K562 (cell line): ENCODE measurements around the gene ING5. TPM values are rescaled to one million over a fixed set of nuclear protein-coding genes. Genes with fewer than 3 reads are reported as not detected.
A peak's percentile ranks its signal among the peaks of the same experiment; 100 is the strongest.

Source experiments
- ATAC-seq: fragments of 200-7000 bp; cut with Tn5 transposase; 3 replicates; pipeline ENCODE4 v1.9.1; 2020; ENCODE audit warnings: moderate library complexity
- BruUV-seq: library from RNA; stranded (reverse); fragments of 400-500 nt; replicated peaks from 2 replicates; lab custom pipeline; 2021; lab: Mats Ljungman, UMichigan
- CTCF ChIA-PET: fragments of 300-600 bp; formaldehyde crosslinking; extraction: SDS; loops from one replicate; lab custom pipeline; 2021; ENCODE audit warnings: low intra/inter-chr PET ratio; lab: Yijun Ruan, JAX
- POLR2A ChIA-PET: fragments of 300-600, 350-650 bp; sonication (Branson Sonifier 250); formaldehyde crosslinking; extraction: SDS; loops from one replicate; lab custom pipeline; 2021; ENCODE audit warnings: antibody characterized with exemption, inconsistent platforms; lab: Yijun Ruan, JAX
- DNase-seq, 4 experiments: peaks; one replicate each; pipeline versions ENCODE4 v3.0.0 to v3.0.0-alpha.2; 2011 to 2018; ENCODE audit warnings: low spot score in 3 of 4, mixed read lengths in 3 of 4; ENCODE audit errors: extremely low read depth in 1 of 4
- FAIRE-seq: peaks from 2 replicates; lab custom pipeline; 2011; peaks lifted over from hg19 to GRCh38; lab: Jason Lieb, UNC
- H2AFZ ChIP-seq: 2 replicates; pipeline ENCODE4 v1.6.0; 2011; ENCODE audit warnings: low read depth, low read length, control low read depth, inconsistent platforms
- H3K27ac ChIP-seq: fragments of 200-600 bp; 3 replicates; pipeline ENCODE4 v1.8.0; 2011; ENCODE audit warnings: low read depth, mild to moderate bottlenecking, control low read depth, inconsistent platforms, low read length, moderate library complexity, mixed read lengths; ENCODE audit errors: extremely low read depth
- H3K27me3 ChIP-seq, 2 experiments: fragments of 300-600 bp in 1 of 2; 2 replicates in 1 of 2; 3 replicates in 1 of 2; pipeline versions ENCODE4 v1.6.0 to v1.8.0; 2011; ENCODE audit warnings: inconsistent platforms in 2 of 2, low read length in 2 of 2, mild to moderate bottlenecking in 1 of 2, mixed read lengths in 1 of 2, moderate library complexity in 1 of 2; ENCODE audit not compliant: control insufficient read depth in 2 of 2, insufficient read depth in 2 of 2
- H3K36me3 ChIP-seq: fragments of 300-600 bp; 3 replicates; pipeline ENCODE4 v1.8.0; 2011; ENCODE audit warnings: mild to moderate bottlenecking, low read length, inconsistent platforms; ENCODE audit not compliant: control insufficient read depth, insufficient read depth
- H3K4me1 ChIP-seq, 2 experiments: fragments of 200-600 bp in 1 of 2; replicated peaks in 1 of 2; 2 replicates in 1 of 2; 3 replicates in 1 of 2; pipeline versions ENCODE4 v1.5.1 to v1.8.0; 2011; ENCODE audit warnings: inconsistent platforms in 2 of 2, low read length in 2 of 2, mild to moderate bottlenecking in 1 of 2, mixed read lengths in 1 of 2, moderate library complexity in 1 of 2; ENCODE audit not compliant: control insufficient read depth in 2 of 2, insufficient read depth in 2 of 2
- H3K4me2 ChIP-seq: 2 replicates; pipeline ENCODE4 v1.6.1; 2011; ENCODE audit warnings: low read length, control low read depth, inconsistent platforms, mixed read lengths; ENCODE audit not compliant: insufficient read depth
- H3K4me3 ChIP-seq: fragments of 200-600 bp; sonication (generic), shearing (Covaris generic); 2 replicates; pipeline ENCODE4 v1.5.1; 2016; ENCODE audit warnings: control low read depth, inconsistent platforms
- H3K79me2 ChIP-seq: fragments of 200-600 bp; 3 replicates; pipeline ENCODE4 v1.8.0; 2011; ENCODE audit warnings: low read length, inconsistent platforms; ENCODE audit not compliant: control insufficient read depth, insufficient read depth
- H3K9ac ChIP-seq, 2 experiments: 2 replicates each; pipeline versions ENCODE4 v1.6.0 to v1.6.1; 2011; ENCODE audit warnings: low read depth in 2 of 2, low read length in 2 of 2, control low read depth in 1 of 2, inconsistent platforms in 1 of 2, mild to moderate bottlenecking in 1 of 2, mixed read lengths in 1 of 2; ENCODE audit not compliant: insufficient read depth in 1 of 2
- H3K9me1 ChIP-seq: one replicate; pipeline ENCODE4 v1.6.0; 2011; ENCODE audit warnings: inconsistent platforms, mild to moderate bottlenecking, low read length, moderate library complexity; ENCODE audit not compliant: control insufficient read depth, insufficient read depth
- H3K9me3 ChIP-seq: replicated peaks from 2 replicates; pipeline ENCODE4 v1.5.1; 2011; ENCODE audit warnings: low read depth, low read length, inconsistent platforms; ENCODE audit not compliant: control insufficient read depth, insufficient read depth
- H4K20me1 ChIP-seq: replicated peaks from 2 replicates; pipeline ENCODE4 v1.6.1; 2011; ENCODE audit warnings: low read length, inconsistent platforms, mixed read lengths; ENCODE audit not compliant: control insufficient read depth, insufficient read depth
- ARHGAP35 ChIP-seq: fragments of 450-650 bp; IDR thresholded peaks from 2 replicates; pipeline ENCODE4 v1.6.1; 2018; ENCODE audit not compliant: partially characterized antibody
- ARNT ChIP-seq, 2 experiments: fragments of 450-650 bp; IDR thresholded peaks; 2 replicates each; pipeline ENCODE4 v1.6.1; 2016; ENCODE audit warnings: mild to moderate bottlenecking in 1 of 2
- CTBP1 ChIP-seq: fragments of 450-650 bp; IDR thresholded peaks from 2 replicates; pipeline ENCODE4 v1.6.1; 2016; ENCODE audit warnings: borderline replicate concordance
- ERF ChIP-seq: fragments of 450-650 bp; formaldehyde crosslinking; IDR thresholded peaks from 2 replicates; pipeline ENCODE4 v1.4.0; 2020; ENCODE audit warnings: mild to moderate bottlenecking, mixed read lengths
- FOXP1 ChIP-seq: sonication (generic); formaldehyde crosslinking; IDR thresholded peaks from 2 replicates; pipeline ENCODE4 v1.8.0; 2022; ENCODE audit warnings: mild to moderate bottlenecking, missing genetic modification reagents
- LARP7 ChIP-seq: fragments of 450-650 bp; IDR thresholded peaks from 2 replicates; pipeline ENCODE4 v1.6.1; 2016
- LEF1 ChIP-seq: fragments of 450-650 bp; IDR thresholded peaks from 2 replicates; pipeline ENCODE4 v1.6.1; 2016; ENCODE audit warnings: mild to moderate bottlenecking
- MCM5 ChIP-seq: fragments of 450-650 bp; IDR thresholded peaks from 2 replicates; pipeline ENCODE4 v1.6.1; 2016; ENCODE audit warnings: low read depth
- PHF8 ChIP-seq: fragments of 200-600 bp; sonication (generic); IDR thresholded peaks from 2 replicates; pipeline ENCODE4 v1.6.1; 2012; ENCODE audit warnings: mixed run types, mild to moderate bottlenecking, inconsistent platforms, low read length, moderate library complexity, borderline replicate concordance
- PYGO2 ChIP-seq: fragments of 450-650 bp; IDR thresholded peaks from 2 replicates; pipeline ENCODE4 v1.6.1; 2016; ENCODE audit warnings: mild to moderate bottlenecking, missing genetic modification characterization, moderate library complexity, missing compliant biosample characterization
- RBBP5 ChIP-seq: fragments of 200-600 bp; sonication (generic); IDR thresholded peaks from 2 replicates; pipeline ENCODE4 v1.6.1; 2012; ENCODE audit warnings: borderline replicate concordance, mild to moderate bottlenecking, low read length, control low read depth, inconsistent platforms; ENCODE audit not compliant: insufficient read depth, poor library complexity, severe bottlenecking
- SP1 ChIP-seq: sonication (generic); formaldehyde crosslinking; IDR thresholded peaks from 2 replicates; pipeline ENCODE4 v1.8.1; 2022; ENCODE audit warnings: mild to moderate bottlenecking, missing genetic modification reagents
- TCF7 ChIP-seq: sonication (generic); IDR thresholded peaks from 2 replicates; pipeline ENCODE4 v1.6.1; 2016; ENCODE audit warnings: antibody characterized with exemption, borderline replicate concordance
- ZKSCAN1 ChIP-seq: fragments of 150-350 bp; IDR thresholded peaks from 2 replicates; pipeline ENCODE4 v1.6.1; 2016; ENCODE audit warnings: low read depth, low read length
- WGBS: fragments of 100-300 bp; shearing (Covaris generic); methylation state at CpG from one replicate; pipeline ENCODE4 v1.1.6; 2016; ENCODE audit warnings: low coverage, mixed read lengths; ENCODE audit not compliant: insufficient coverage; ENCODE audit errors: missing lambda C conversion rate; 5-methylcytosine and 5-hydroxymethylcytosine counted together
- in situ Hi-C: fragments of 300-500 bp; cut with MboI; formaldehyde crosslinking; loops from 4 replicates; pipeline ENCODE4 v1.15.0; 2018; ENCODE audit warnings: inconsistent platforms, mixed read lengths
- intact Hi-C: fragments of 100-400 bp; cut with micrococcal nuclease; formaldehyde crosslinking; loops from 2 replicates; pipeline ENCODE4 v1.14.2; 2022
- polyA plus RNA-seq, 8 experiments: library from polyadenylated mRNA; depleted of rRNA in 4 of 8; stranded (reverse) in 5 of 8; unstranded in 3 of 8; fragments of >200 nt; fragmentation: Nextera tagmentation in 2 of 8; fragmentation: Illumina TruSeq in 1 of 8; extraction: Ambion mirVana in 2 of 8; extraction: Trizol in 1 of 8; gene quantifications; 2 replicates each; pipeline versions ENCODE4 v1.2.1 to v1.2.3, GENCODE V29; 2011 to 2014; ENCODE audit warnings: inconsistent platforms in 1 of 8, missing spikeins in 1 of 8
- total RNA-seq, 7 experiments: library from RNA; depleted of rRNA in 6 of 7; stranded (reverse); fragments of >200 nt in 6 of 7; fragmentation: Illumina TruSeq in 2 of 7; extraction: Trizol in 2 of 7; gene quantifications; 2 replicates each; pipeline versions ENCODE4 v1.2.1 to v1.2.3, GENCODE V29; 2011 to 2021; ENCODE audit warnings: low replicate concordance in 1 of 7
- TF ChIP-seq, protein P1 (sequence below), 2 experiments: IDR thresholded peaks; 2 replicates each; pipeline ENCODE4 v1.6.1; 2012; ENCODE audit warnings: improper control_type of control experiment in 2 of 2, low read depth in 2 of 2, low read length in 2 of 2, borderline replicate concordance in 1 of 2
- TF ChIP-seq, protein P2 (sequence below): fragments of 250-450 bp; sonication (Bioruptor Pico); IDR thresholded peaks from 2 replicates; pipeline ENCODE4 v1.8.0; 2021; ENCODE audit warnings: mild to moderate bottlenecking, moderate library complexity
- TF ChIP-seq, protein P3 (sequence below): sonication (generic); formaldehyde crosslinking; IDR thresholded peaks from 2 replicates; pipeline ENCODE4 v1.8.0; 2022; ENCODE audit warnings: missing genetic modification reagents, mild to moderate bottlenecking, moderate library complexity, borderline replicate concordance

Gene ING5
- total and polyA plus RNA-seq, 9 of the 15 experiments (the other 6 are each of a cell fraction or from before 2014, with no cell fraction given) = 10.4 to 53.3 (median 27.9) TPM

DNA sequence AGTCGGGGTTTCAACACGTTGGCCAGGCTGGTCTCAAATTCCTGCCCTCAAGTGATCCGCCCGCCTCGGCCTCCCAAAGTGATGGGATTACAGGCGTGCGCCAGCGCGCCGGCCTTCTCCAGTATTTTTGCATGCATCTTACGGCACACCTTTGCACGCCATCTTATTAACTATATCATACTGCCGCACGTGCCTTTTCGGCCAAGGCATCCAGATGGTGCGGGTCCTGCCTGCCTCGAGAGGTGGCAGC lies 765 bp upstream of the ING5 start (continued):
- TF ChIP-seq, protein P1, sequence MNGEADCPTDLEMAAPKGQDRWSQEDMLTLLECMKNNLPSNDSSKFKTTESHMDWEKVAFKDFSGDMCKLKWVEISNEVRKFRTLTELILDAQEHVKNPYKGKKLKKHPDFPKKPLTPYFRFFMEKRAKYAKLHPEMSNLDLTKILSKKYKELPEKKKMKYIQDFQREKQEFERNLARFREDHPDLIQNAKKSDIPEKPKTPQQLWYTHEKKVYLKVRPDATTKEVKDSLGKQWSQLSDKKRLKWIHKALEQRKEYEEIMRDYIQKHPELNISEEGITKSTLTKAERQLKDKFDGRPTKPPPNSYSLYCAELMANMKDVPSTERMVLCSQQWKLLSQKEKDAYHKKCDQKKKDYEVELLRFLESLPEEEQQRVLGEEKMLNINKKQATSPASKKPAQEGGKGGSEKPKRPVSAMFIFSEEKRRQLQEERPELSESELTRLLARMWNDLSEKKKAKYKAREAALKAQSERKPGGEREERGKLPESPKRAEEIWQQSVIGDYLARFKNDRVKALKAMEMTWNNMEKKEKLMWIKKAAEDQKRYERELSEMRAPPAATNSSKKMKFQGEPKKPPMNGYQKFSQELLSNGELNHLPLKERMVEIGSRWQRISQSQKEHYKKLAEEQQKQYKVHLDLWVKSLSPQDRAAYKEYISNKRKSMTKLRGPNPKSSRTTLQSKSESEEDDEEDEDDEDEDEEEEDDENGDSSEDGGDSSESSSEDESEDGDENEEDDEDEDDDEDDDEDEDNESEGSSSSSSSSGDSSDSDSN (IDR thresholded peaks at IDR 0.05; ENCODE audit: borderline replicate concordance in 1 of 2, low read depth in 2 of 2, low read length in 2 of 2) = no peak
- TF ChIP-seq ARHGAP35 (no peak), FOXP1 (no peak)

DNA sequence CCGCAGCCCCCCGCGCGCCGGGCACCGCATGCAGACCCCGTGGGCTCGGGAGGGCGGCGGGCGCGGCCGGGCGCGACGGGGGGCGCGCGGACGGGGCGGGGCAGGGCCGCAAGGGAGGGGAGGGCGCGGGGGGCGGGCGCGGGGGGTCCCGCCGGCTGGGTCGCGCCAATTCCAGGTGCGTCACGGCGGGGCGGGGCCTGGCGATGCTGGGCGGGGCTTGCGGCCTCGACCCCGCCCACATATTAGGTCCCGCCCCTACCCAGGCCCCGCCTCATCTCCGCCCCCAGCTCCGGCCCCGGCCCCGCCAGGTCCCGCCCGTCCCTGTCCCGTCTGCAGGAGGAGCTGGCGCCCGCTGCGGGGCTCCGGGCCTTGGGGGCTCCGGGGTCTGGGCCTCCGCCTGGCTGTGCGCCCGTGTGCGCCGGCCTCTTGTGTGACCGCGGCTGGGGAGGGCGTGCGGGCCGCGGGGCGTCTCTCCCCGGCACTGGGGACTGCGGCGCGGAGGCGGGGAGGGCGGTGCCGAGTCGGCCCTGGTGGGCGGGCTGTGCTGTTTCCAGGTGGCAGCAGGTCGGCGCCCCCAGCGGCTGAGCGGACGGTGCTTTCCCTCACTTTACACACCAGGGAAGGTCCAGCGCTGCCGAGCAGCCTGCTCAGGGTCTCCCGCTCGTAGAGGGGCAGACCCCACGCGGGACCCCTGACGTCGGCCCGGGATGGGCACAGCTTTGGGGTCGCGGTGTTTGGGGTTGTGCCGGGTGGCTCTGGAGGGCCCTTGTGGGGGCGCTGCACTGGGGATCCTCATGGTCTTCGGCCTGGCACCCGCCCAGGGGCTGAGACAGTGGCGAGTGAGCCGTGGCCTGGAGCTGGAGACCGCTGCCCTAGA lies 554 bp downstream of the ING5 start:
- no peaks in the 10 kb centered on the region for H3K9me1 ChIP-seq
- H3K4me2 ChIP-seq = peak overlapping the region; percentile 69
- WGBS = 2% methylated on average over 13 of the region's 98 CpGs
- no peaks in the 10 kb centered on the region for H4K20me1 ChIP-seq
- in situ Hi-C loops = no loop called here
- H3K79me2 ChIP-seq = peaks cover 36% of the 10 kb centered on the region
- no TSS peak for BruUV-seq
- DNase-seq (peak; percentile 83 to 89 (median 86)), FAIRE-seq (no peak), ATAC-seq (peak; percentile 90)
- no peaks in the 10 kb centered on the region for H3K27me3 ChIP-seq
- intact Hi-C loops = no loop called here
- ChIA-PET CTCF (no interaction called here), POLR2A (interaction anchor here (0.6 to 3.0 kb wide), 9 partner anchors 9 to 77 kb away, joined by 3 to 16 read pairs (median 5); partner anchors contain the start of genes D2HGDH and DTYMK)
- H3K27ac ChIP-seq = peak overlapping the region; percentile 94
- peaks cover 4% of the 10 kb centered on the region for H3K9me3 ChIP-seq
- peaks cover 3 to 21% of the 10 kb centered on the region in 2 experiments; a peak in 3 of 5 replicates for H3K4me1 ChIP-seq
- H3K4me3 ChIP-seq = peak overlapping the region; percentile 89
- peak overlapping the region; percentile 62 to 96 for H3K9ac ChIP-seq
- peak overlapping the region; percentile 14; the same call in 1 of the 2 replicates for H2AFZ ChIP-seq
- peaks cover 32% of the 10 kb centered on the region for H3K36me3 ChIP-seq
- TF ChIP-seq, protein P2, sequence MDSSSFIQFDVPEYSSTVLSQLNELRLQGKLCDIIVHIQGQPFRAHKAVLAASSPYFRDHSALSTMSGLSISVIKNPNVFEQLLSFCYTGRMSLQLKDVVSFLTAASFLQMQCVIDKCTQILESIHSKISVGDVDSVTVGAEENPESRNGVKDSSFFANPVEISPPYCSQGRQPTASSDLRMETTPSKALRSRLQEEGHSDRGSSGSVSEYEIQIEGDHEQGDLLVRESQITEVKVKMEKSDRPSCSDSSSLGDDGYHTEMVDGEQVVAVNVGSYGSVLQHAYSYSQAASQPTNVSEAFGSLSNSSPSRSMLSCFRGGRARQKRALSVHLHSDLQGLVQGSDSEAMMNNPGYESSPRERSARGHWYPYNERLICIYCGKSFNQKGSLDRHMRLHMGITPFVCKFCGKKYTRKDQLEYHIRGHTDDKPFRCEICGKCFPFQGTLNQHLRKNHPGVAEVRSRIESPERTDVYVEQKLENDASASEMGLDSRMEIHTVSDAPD (CRISPR knock-in tag) = no peak
- TF ChIP-seq SP1 = peak; percentile 80
- no peak for TF ChIP-seq LEF1
- TF ChIP-seq ARNT (IDR thresholded peaks at IDR 0.05) = no peak
- TF ChIP-seq, protein P3, sequence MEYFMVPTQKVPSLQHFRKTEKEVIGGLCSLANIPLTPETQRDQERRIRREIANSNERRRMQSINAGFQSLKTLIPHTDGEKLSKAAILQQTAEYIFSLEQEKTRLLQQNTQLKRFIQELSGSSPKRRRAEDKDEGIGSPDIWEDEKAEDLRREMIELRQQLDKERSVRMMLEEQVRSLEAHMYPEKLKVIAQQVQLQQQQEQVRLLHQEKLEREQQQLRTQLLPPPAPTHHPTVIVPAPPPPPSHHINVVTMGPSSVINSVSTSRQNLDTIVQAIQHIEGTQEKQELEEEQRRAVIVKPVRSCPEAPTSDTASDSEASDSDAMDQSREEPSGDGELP = peak; percentile 82
- TF ChIP-seq ERF = no peak
- no peak for TF ChIP-seq LARP7
- no peak for TF ChIP-seq RBBP5
- no peak for TF ChIP-seq ZKSCAN1
- TF ChIP-seq CTBP1 = peak; percentile 23; the same call in 1 of the 2 replicates
- TF ChIP-seq PYGO2 (tag) = no peak
- TF ChIP-seq MCM5 = no peak
- no peak for TF ChIP-seq TCF7
- peak; percentile 13; the same call in 1 of the 2 replicates for TF ChIP-seq PHF8
